Measurements from ENCODE around the gene APEX1.
A peak's percentile ranks its signal among the peaks of the same experiment; 100 is the strongest.

The APEX1 gene

GRCh38 chr14:20456971-20457370, 1.9 kb downstream of the APEX1 start:
- WGBS, 2 experiments = 93 to 97% methylated on average over 13 of the region's 13 CpGs
- no peaks in the 10 kb centered on the region for H3K27me3 ChIP-seq (ENCODE audit: control insufficient read depth, insufficient read depth, low read length, poor library complexity, severe bottlenecking)
- no peaks in the 10 kb centered on the region for H3K9me3 ChIP-seq (ENCODE audit: control insufficient read depth, low read length)
- peaks cover 28% of the 10 kb centered on the region for H3K36me3 ChIP-seq (ENCODE audit: control insufficient read depth, insufficient read depth, low read length)
- H3K27ac ChIP-seq (ENCODE audit: insufficient read depth, low read depth, low read length, poor library complexity, severe bottlenecking) = no peak overlapping the region
- H3K4me3 ChIP-seq (ENCODE audit: insufficient read depth, low read depth, low read length) = no peak overlapping the region
- peaks cover 18% of the 10 kb centered on the region for H3K4me1 ChIP-seq (ENCODE audit: control insufficient read depth, insufficient read depth, low read length)

GRCh38 chr14:20458031-20458789, 3.2 kb downstream of the APEX1 start:
- peaks cover 21% of the 10 kb centered on the region for H3K36me3 ChIP-seq (ENCODE audit: control insufficient read depth, insufficient read depth, low read length)

GRCh38 chr14:20460458-20461224, 5.6 kb downstream of the APEX1 start:
- WGBS, 2 experiments = 9 to 10% methylated on average over 32 of the region's 32 CpGs

More at GRCh38 chr14:20458031-20458789, 3.2 kb downstream of the APEX1 start:
- WGBS, 2 experiments = 89 to 94% methylated on average over 8 of the region's 8 CpGs
- no peak overlapping the region for H3K4me3 ChIP-seq (ENCODE audit: insufficient read depth, low read depth, low read length)
- H3K9me3 ChIP-seq (ENCODE audit: control insufficient read depth, low read length) = no peaks in the 10 kb centered on the region
- H3K27ac ChIP-seq (ENCODE audit: insufficient read depth, low read depth, low read length, poor library complexity, severe bottlenecking) = no peak overlapping the region
- no peaks in the 10 kb centered on the region for H3K27me3 ChIP-seq (ENCODE audit: control insufficient read depth, insufficient read depth, low read length, poor library complexity, severe bottlenecking)
- H3K4me1 ChIP-seq (ENCODE audit: control insufficient read depth, insufficient read depth, low read length) = peaks cover 18% of the 10 kb centered on the region

GRCh38 chr14:20461225-20462141, 6.5 kb downstream of the APEX1 start, which contains the start of gene PIP4P1:
Gene PIP4P1 (minus strand): TSS chr14:20461434. CDS start chr14:20461325, 109 bp downstream.
- WGBS, 2 experiments = 1% methylated on average over 67 of the region's 67 CpGs
- Histone ChIP-seq H3K36me3 (ENCODE audit: control insufficient read depth, insufficient read depth, low read length) (peaks cover 19% of the 10 kb centered on the region), H3K27me3 (ENCODE audit: control insufficient read depth, insufficient read depth, low read length, poor library complexity, severe bottlenecking) (no peaks in the 10 kb centered on the region), H3K9me3 (ENCODE audit: control insufficient read depth, low read length) (no peaks in the 10 kb centered on the region), H3K4me1 (ENCODE audit: control insufficient read depth, insufficient read depth, low read length) (peaks cover 14% of the 10 kb centered on the region), H3K27ac (ENCODE audit: insufficient read depth, low read depth, low read length, poor library complexity, severe bottlenecking) (peak within 1 kb of the TSS; percentile 67), H3K4me3 (ENCODE audit: insufficient read depth, low read depth, low read length) (peak within 1 kb of the TSS; percentile 89)

More at GRCh38 chr14:20460458-20461224, 5.6 kb downstream of the APEX1 start:
- Histone ChIP-seq H3K27me3 (ENCODE audit: control insufficient read depth, insufficient read depth, low read length, poor library complexity, severe bottlenecking) (no peaks in the 10 kb centered on the region), H3K9me3 (ENCODE audit: control insufficient read depth, low read length) (no peaks in the 10 kb centered on the region), H3K27ac (ENCODE audit: insufficient read depth, low read depth, low read length, poor library complexity, severe bottlenecking) (peak overlapping the region; percentile 67), H3K4me3 (ENCODE audit: insufficient read depth, low read depth, low read length) (peak overlapping the region; percentile 89), H3K4me1 (ENCODE audit: control insufficient read depth, insufficient read depth, low read length) (peaks cover 18% of the 10 kb centered on the region), H3K36me3 (ENCODE audit: control insufficient read depth, insufficient read depth, low read length) (peaks cover 21% of the 10 kb centered on the region)

- Histone ChIP-seq H3K9me3 (ENCODE audit: control insufficient read depth, low read length) (no peaks in the 10 kb centered on the region), H3K36me3 (ENCODE audit: control insufficient read depth, insufficient read depth, low read length) (no peaks in the 10 kb centered on the region), H3K27ac (ENCODE audit: insufficient read depth, low read depth, low read length, poor library complexity, severe bottlenecking) (peak overlapping the region; percentile 69), H3K4me3 (ENCODE audit: insufficient read depth, low read depth, low read length) (peak overlapping the region; percentile 58), H3K4me1 (ENCODE audit: control insufficient read depth, insufficient read depth, low read length) (no peaks in the 10 kb centered on the region), H3K27me3 (ENCODE audit: control insufficient read depth, insufficient read depth, low read length, poor library complexity, severe bottlenecking) (no peaks in the 10 kb centered on the region)
- WGBS, 2 experiments = 36 to 39% methylated on average over 16 of the region's 16 CpGs
Observed at GRCh38 chr14:20468764-20469241, 13.8 kb downstream of the APEX1 start.

GRCh38 chr14:20469242-20469889, 14.3 kb downstream of the APEX1 start, which contains the start of gene PNP:
Gene PNP (plus strand): TSS chr14:20469406. CDS start chr14:20469525, 119 bp downstream.
- H3K4me1 ChIP-seq (ENCODE audit: control insufficient read depth, insufficient read depth, low read length) = no peaks in the 10 kb centered on the region
- peak within 1 kb of the TSS; percentile 58 for H3K4me3 ChIP-seq (ENCODE audit: insufficient read depth, low read depth, low read length)
- H3K36me3 ChIP-seq (ENCODE audit: control insufficient read depth, insufficient read depth, low read length) = no peaks in the 10 kb centered on the region
- peak within 1 kb of the TSS; percentile 69 for H3K27ac ChIP-seq (ENCODE audit: insufficient read depth, low read depth, low read length, poor library complexity, severe bottlenecking)
- H3K9me3 ChIP-seq (ENCODE audit: control insufficient read depth, low read length) = no peaks in the 10 kb centered on the region
- no peaks in the 10 kb centered on the region for H3K27me3 ChIP-seq (ENCODE audit: control insufficient read depth, insufficient read depth, low read length, poor library complexity, severe bottlenecking)
- WGBS, 2 experiments = 0 to 1% methylated on average over 37 to 40 of the region's 40 CpGs

- peak overlapping the region; percentile 58 for H3K4me3 ChIP-seq (ENCODE audit: insufficient read depth, low read depth, low read length)
- H3K27ac ChIP-seq (ENCODE audit: insufficient read depth, low read depth, low read length, poor library complexity, severe bottlenecking) = no peak overlapping the region
- 2 to 3% methylated on average over 12 of the region's 12 CpGs for WGBS, 2 experiments
Observed at GRCh38 chr14:20469890-20470602, 15.0 kb downstream of the APEX1 start.

GRCh38 chr14:20470603-20470901, 15.5 kb downstream of the APEX1 start:
- H3K27me3 ChIP-seq (ENCODE audit: control insufficient read depth, insufficient read depth, low read length, poor library complexity, severe bottlenecking) = no peaks in the 10 kb centered on the region
- H3K27ac ChIP-seq (ENCODE audit: insufficient read depth, low read depth, low read length, poor library complexity, severe bottlenecking) = no peak overlapping the region
- H3K4me3 ChIP-seq (ENCODE audit: insufficient read depth, low read depth, low read length) = peak overlapping the region; percentile 58
- 3% methylated on average over 2 of the region's 2 CpGs for WGBS, 2 experiments
- no peaks in the 10 kb centered on the region for H3K36me3 ChIP-seq (ENCODE audit: control insufficient read depth, insufficient read depth, low read length)
- H3K9me3 ChIP-seq (ENCODE audit: control insufficient read depth, low read length) = no peaks in the 10 kb centered on the region
- no peaks in the 10 kb centered on the region for H3K4me1 ChIP-seq (ENCODE audit: control insufficient read depth, insufficient read depth, low read length)

More at GRCh38 chr14:20469890-20470602, 15.0 kb downstream of the APEX1 start:
- Histone ChIP-seq H3K9me3 (ENCODE audit: control insufficient read depth, low read length) (no peaks in the 10 kb centered on the region), H3K36me3 (ENCODE audit: control insufficient read depth, insufficient read depth, low read length) (no peaks in the 10 kb centered on the region), H3K27me3 (ENCODE audit: control insufficient read depth, insufficient read depth, low read length, poor library complexity, severe bottlenecking) (no peaks in the 10 kb centered on the region), H3K4me1 (ENCODE audit: control insufficient read depth, insufficient read depth, low read length) (no peaks in the 10 kb centered on the region)
